ENCODE measurements around the gene SFTPA2.

GRCh38 chr10:79583488-79584024 lies 23.3 kb upstream of the SFTPA2 start:
- TF ChIP-seq EZH2 (IDR thresholded peaks at IDR 0.05; ENCODE audit: insufficient read depth, poor library complexity, severe bottlenecking) (no peak), EZH2phosphoT487 (IDR thresholded peaks at IDR 0.05; ENCODE audit: insufficient read depth, low read depth) (no peak)
